ENCODE results near the gene NFKB2.

DNA sequence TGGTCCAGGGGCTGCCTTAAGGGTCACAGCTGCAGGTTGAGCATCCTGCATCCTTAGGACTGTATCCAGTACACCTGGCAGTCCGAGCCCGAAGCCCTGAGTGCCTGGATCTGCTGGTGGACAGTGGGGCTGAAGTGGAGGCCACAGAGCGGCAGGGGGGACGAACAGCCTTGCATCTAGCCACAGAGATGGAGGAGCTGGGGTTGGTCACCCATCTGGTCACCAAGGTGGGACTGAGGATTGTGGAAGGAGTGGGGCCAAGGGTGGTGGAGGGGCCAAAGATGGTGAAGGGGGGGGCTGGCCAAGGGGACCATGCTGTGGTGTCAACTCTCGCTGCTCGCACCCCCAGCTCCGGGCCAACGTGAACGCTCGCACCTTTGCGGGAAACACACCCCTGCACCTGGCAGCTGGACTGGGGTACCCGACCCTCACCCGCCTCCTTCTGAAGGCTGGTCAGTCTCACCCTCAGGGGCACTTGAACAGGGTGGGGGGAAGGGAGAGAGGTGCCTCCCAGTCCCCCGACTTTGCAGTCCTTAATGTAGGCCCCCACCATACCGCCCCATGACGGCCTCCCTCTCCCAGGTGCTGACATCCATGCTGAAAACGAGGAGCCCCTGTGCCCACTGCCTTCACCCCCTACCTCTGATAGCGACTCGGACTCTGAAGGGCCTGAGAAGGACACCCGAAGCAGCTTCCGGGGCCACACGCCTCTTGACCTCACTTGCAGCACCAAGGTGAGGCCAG is 5.3 kb downstream of the NFKB2 start:
- TF ChIP-seq, protein P1, sequence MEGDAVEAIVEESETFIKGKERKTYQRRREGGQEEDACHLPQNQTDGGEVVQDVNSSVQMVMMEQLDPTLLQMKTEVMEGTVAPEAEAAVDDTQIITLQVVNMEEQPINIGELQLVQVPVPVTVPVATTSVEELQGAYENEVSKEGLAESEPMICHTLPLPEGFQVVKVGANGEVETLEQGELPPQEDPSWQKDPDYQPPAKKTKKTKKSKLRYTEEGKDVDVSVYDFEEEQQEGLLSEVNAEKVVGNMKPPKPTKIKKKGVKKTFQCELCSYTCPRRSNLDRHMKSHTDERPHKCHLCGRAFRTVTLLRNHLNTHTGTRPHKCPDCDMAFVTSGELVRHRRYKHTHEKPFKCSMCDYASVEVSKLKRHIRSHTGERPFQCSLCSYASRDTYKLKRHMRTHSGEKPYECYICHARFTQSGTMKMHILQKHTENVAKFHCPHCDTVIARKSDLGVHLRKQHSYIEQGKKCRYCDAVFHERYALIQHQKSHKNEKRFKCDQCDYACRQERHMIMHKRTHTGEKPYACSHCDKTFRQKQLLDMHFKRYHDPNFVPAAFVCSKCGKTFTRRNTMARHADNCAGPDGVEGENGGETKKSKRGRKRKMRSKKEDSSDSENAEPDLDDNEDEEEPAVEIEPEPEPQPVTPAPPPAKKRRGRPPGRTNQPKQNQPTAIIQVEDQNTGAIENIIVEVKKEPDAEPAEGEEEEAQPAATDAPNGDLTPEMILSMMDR (IDR thresholded peaks at IDR 0.05; ENCODE audit: insufficient read depth, low read depth, low read length), result no peak
- no peak for TF ChIP-seq EZH2 (IDR thresholded peaks at IDR 0.05; ENCODE audit: insufficient read depth, low read length)

Measured in astrocyte (in vitro differentiated cells and primary cell).